Measurements from ENCODE around the gene CEP89.
"Not testable (repeated sequence)": the region's sequence is repeated elsewhere in the genome, so short reads cannot be mapped to it uniquely, and the experiment has no call there.

CEP89 gene

GRCh38 chr19:32945260-32945659, 26.5 kb downstream of the CEP89 start:
- DNase-seq, result no peak

- not testable (repeated sequence) for DNase-seq
These were observed 30.5 kb downstream of the CEP89 start for GRCh38 chr19:32941273-32941672.

GRCh38 chr19:32936065-32936464, 35.7 kb downstream of the CEP89 start:
- no peak for DNase-seq

GRCh38 chr19:32935629-32936028, 36.1 kb downstream of the CEP89 start:
- no peak for DNase-seq

- no peak for DNase-seq
These were observed 38.2 kb downstream of the CEP89 start for GRCh38 chr19:32933571-32933970.

- DNase-seq, result no peak
These were observed 41.2 kb downstream of the CEP89 start for GRCh38 chr19:32930567-32930966.

GRCh38 chr19:32928806-32929205, 43.0 kb downstream of the CEP89 start:
- DNase-seq, result no peak

GRCh38 chr19:32924200-32924599, 47.6 kb downstream of the CEP89 start:
- DNase-seq, result no peak

GRCh38 chr19:32921624-32922023, 50.1 kb downstream of the CEP89 start:
- no peak for DNase-seq

GRCh38 chr19:32919365-32919764, 52.4 kb downstream of the CEP89 start:
- DNase-seq, result no peak

GRCh38 chr19:32917616-32917996, 54.2 kb downstream of the CEP89 start:
- DNase-seq, result no peak

- DNase-seq, result no peak
These were observed 54.7 kb downstream of the CEP89 start for GRCh38 chr19:32916969-32917615.

GRCh38 chr19:32914879-32915660, 56.7 kb downstream of the CEP89 start:
- DNase-seq, result no peak

GRCh38 chr19:32911467-32911866, 60.3 kb downstream of the CEP89 start:
- no peak for DNase-seq

- DNase-seq, result no peak
These were observed 60.9 kb downstream of the CEP89 start for GRCh38 chr19:32910874-32911273.

- no peak for DNase-seq
These were observed 61.7 kb downstream of the CEP89 start for GRCh38 chr19:32910094-32910493.

GRCh38 chr19:32909257-32909656, 62.5 kb downstream of the CEP89 start:
- DNase-seq, result no peak

- no peak for DNase-seq
These were observed 63.0 kb downstream of the CEP89 start for GRCh38 chr19:32908641-32909190.

- DNase-seq, result no peak
These were observed 69.3 kb downstream of the CEP89 start for GRCh38 chr19:32902448-32902847.

GRCh38 chr19:32901504-32902161, 70.1 kb downstream of the CEP89 start:
- DNase-seq, result no peak

- no peak for DNase-seq
These were observed 75.1 kb downstream of the CEP89 start for GRCh38 chr19:32896516-32897214.

- DNase-seq, result no peak
These were observed 76.4 kb downstream of the CEP89 start for GRCh38 chr19:32895384-32895783.

- no peak for DNase-seq
These were observed 80.1 kb downstream of the CEP89 start for GRCh38 chr19:32891609-32892008.

All from right forelimb (tissue), 1 donor.